SK-N-SH (cell line): ENCODE results near the gene SMIM28. TPM values are rescaled to one million over a fixed set of nuclear protein-coding genes. Genes with fewer than 3 reads are reported as not detected.

Experiments used
- CTCF ChIA-PET: fragments of 300-600, 350-600 bp; formaldehyde crosslinking; extraction: SDS; loops from one replicate; lab custom pipeline; 2021; lab: Yijun Ruan, JAX
- POLR2A ChIA-PET: fragments of 350-600 bp; sonication (Branson Sonifier 250); formaldehyde crosslinking; extraction: SDS; loops from one replicate; lab custom pipeline; 2020; ENCODE audit warnings: antibody characterized with exemption, inconsistent platforms; lab: Yijun Ruan, JAX
- DNase-seq: peaks from one replicate; pipeline ENCODE4 v3.0.0; 2012
- H2AFZ ChIP-seq: fragments of 200-600 bp; sonication (generic); 2 replicates; pipeline ENCODE4 v1.8.1; 2016; ENCODE audit warnings: antibody characterized with exemption, mild to moderate bottlenecking, low read depth
- H3F3A ChIP-seq: fragments of 200-600 bp; sonication (generic); replicated peaks from 2 replicates; pipeline ENCODE3; 2016; ENCODE audit warnings: antibody characterized with exemption, mild to moderate bottlenecking; ENCODE audit not compliant: insufficient read depth
- H3K27ac ChIP-seq, 2 experiments: fragments of 200-500 bp in 1 of 2; fragments of 200-600 bp in 1 of 2; sonication (Bioruptor generic) in 1 of 2; sonication (generic), shearing (Covaris generic) in 1 of 2; 2 replicates each; pipeline versions ENCODE4 v1.5.1 to v1.6.1; 2014 to 2016; ENCODE audit warnings: low read depth in 2 of 2, inconsistent platforms in 1 of 2, low read length in 1 of 2, mild to moderate bottlenecking in 1 of 2, mixed read lengths in 1 of 2
- H3K27me3 ChIP-seq: fragments of 200-600 bp; sonication (generic), shearing (Covaris generic); 2 replicates; pipeline ENCODE4 v1.6.1; 2016; ENCODE audit warnings: mixed run types; ENCODE audit not compliant: insufficient read depth
- H3K36me3 ChIP-seq, 2 experiments: fragments of 200-500 bp in 1 of 2; fragments of 200-600 bp in 1 of 2; sonication (Bioruptor generic) in 1 of 2; sonication (generic) in 1 of 2; replicated peaks in 1 of 2; 2 replicates each; pipeline versions ENCODE3 to v1.5.1; 2014 to 2016; ENCODE audit warnings: low read length in 1 of 2, mild to moderate bottlenecking in 1 of 2; ENCODE audit not compliant: insufficient read depth in 2 of 2, control insufficient read depth in 1 of 2
- H3K4me1 ChIP-seq, 2 experiments: fragments of 200-500 bp in 1 of 2; fragments of 200-600 bp in 1 of 2; sonication (Bioruptor generic) in 1 of 2; sonication (generic), shearing (Covaris generic) in 1 of 2; 2 replicates each; pipeline versions ENCODE4 v1.5.1 to v1.6.1; 2014 to 2016; ENCODE audit warnings: low read depth in 1 of 2, low read length in 1 of 2, mixed run types in 1 of 2; ENCODE audit not compliant: insufficient read depth in 2 of 2, control insufficient read depth in 1 of 2
- H3K4me2 ChIP-seq: fragments of 200-600 bp; sonication (generic), shearing (Covaris generic); 2 replicates; pipeline ENCODE4 v1.6.1; 2017; ENCODE audit warnings: mixed run types
- H3K4me3 ChIP-seq, 2 experiments: fragments of 200-500 bp in 1 of 2; fragments of 200-600 bp in 1 of 2; sonication (Bioruptor generic) in 1 of 2; sonication (generic), shearing (Covaris generic) in 1 of 2; 2 replicates each; pipeline versions ENCODE4 v1.5.1 to v1.8.1; 2014 to 2016; ENCODE audit warnings: low read depth in 2 of 2, inconsistent platforms in 1 of 2, low read length in 1 of 2, mild to moderate bottlenecking in 1 of 2, mixed read lengths in 1 of 2, moderate library complexity in 1 of 2
- H3K79me2 ChIP-seq: fragments of 200-600 bp; sonication (generic); 2 replicates; pipeline ENCODE4 v1.8.1; 2017; ENCODE audit warnings: mild to moderate bottlenecking; ENCODE audit not compliant: insufficient read depth
- H3K9ac ChIP-seq: fragments of 200-600 bp; sonication (generic); 2 replicates; pipeline ENCODE4 v1.6.1; 2017; ENCODE audit warnings: mixed run types
- H3K9me2 ChIP-seq: fragments of 200-600 bp; sonication (generic); 2 replicates; pipeline ENCODE4 v1.6.1; 2017; ENCODE audit warnings: mixed run types
- H3K9me3 ChIP-seq: fragments of 200-600 bp; sonication (generic); 2 replicates; pipeline ENCODE4 v1.6.1; 2017; ENCODE audit warnings: mixed run types, mild to moderate bottlenecking, moderate library complexity
- H4K20me1 ChIP-seq: fragments of 200-600 bp; sonication (generic); 2 replicates; pipeline ENCODE4 v1.6.1; 2017; ENCODE audit warnings: mild to moderate bottlenecking, mixed run types; ENCODE audit not compliant: insufficient read depth
- GABPA ChIP-seq: IDR thresholded peaks from 2 replicates; pipeline ENCODE4 v1.4.0; 2012; ENCODE audit warnings: low read depth, mild to moderate bottlenecking
- GATA2 ChIP-seq: sonication (generic); formaldehyde crosslinking; IDR thresholded peaks from 2 replicates; pipeline ENCODE4 v1.5.0; 2020; ENCODE audit warnings: mild to moderate bottlenecking, missing genetic modification reagents
- NRF1 ChIP-seq: IDR thresholded peaks from 2 replicates; pipeline ENCODE4 v1.6.1; 2012; ENCODE audit warnings: low read depth, mild to moderate bottlenecking, low read length
- POLR2AphosphoS5 ChIP-seq: IDR thresholded peaks from 2 replicates; pipeline ENCODE4 v1.6.1; 2012; ENCODE audit warnings: low read depth, low read length
- RAD21 ChIP-seq: IDR thresholded peaks from 2 replicates; pipeline ENCODE4 v1.6.1; 2012; ENCODE audit warnings: mild to moderate bottlenecking, low read length
- RCOR1 ChIP-seq: fragments of 150-350 bp; IDR thresholded peaks from 2 replicates; pipeline ENCODE4 v1.6.1; 2017; ENCODE audit warnings: antibody characterized with exemption, low read length
- WGBS: methylation state at CpG from one replicate; pipeline ENCODE4 v1.1.6; 2017; ENCODE audit warnings: low lambda C conversion rate; 5-methylcytosine and 5-hydroxymethylcytosine counted together
- polyA plus RNA-seq, 3 experiments: library from polyadenylated mRNA; depleted of rRNA; stranded (reverse); fragments of >200 nt; gene quantifications; 2 replicates each; pipeline ENCODE4 v1.2.3, GENCODE V29; 2012
- TF ChIP-seq, protein P1 (sequence below): fragments of 150-350 bp; IDR thresholded peaks from 2 replicates; pipeline ENCODE4 v1.6.1; 2016; ENCODE audit warnings: mild to moderate bottlenecking, low read depth, low read length
- TF ChIP-seq, protein P2 (sequence below): fragments of 200-600 bp; sonication (generic); IDR thresholded peaks from 2 replicates; pipeline ENCODE4 v1.6.1; 2017; ENCODE audit warnings: antibody characterized with exemption, mild to moderate bottlenecking, moderate library complexity
- TF ChIP-seq, protein P3 (sequence below): IDR thresholded peaks from 2 replicates; pipeline ENCODE4 v1.4.0; 2012; ENCODE audit warnings: low read depth
- TF ChIP-seq, protein P4 (sequence below): IDR thresholded peaks from 2 replicates; pipeline ENCODE4 v1.6.1; 2012; ENCODE audit warnings: mild to moderate bottlenecking, low read depth, low read length, moderate library complexity

The SMIM28 gene
- polyA plus RNA-seq, 1 of the 3 experiments (the other 2 are of a cell fraction), result not detected

DNA sequence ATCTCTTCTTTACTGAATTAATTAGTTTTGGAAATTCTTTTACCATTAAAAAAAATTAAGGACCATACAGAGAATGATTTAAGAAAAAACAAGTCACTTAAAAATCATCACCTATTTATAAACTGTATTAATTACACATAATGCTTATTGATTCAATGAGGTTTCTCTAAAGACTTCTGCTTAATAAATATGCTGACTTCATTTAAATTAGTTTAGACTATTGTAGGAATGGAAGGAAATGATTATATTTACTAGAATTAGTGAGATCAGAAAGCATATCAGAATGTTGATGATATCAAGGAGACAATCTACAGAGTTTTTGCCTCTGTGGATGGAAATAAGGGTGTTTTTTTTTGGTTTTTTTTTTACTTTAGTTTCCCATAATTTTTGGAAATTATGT, 34.6 kb upstream of the SMIM28 start:
- Histone ChIP-seq H3K79me2 (no peaks in the 10 kb centered on the region), H3K4me2 (no peak overlapping the region), H3K27ac (no peak overlapping the region), H3K36me3 (no peaks in the 10 kb centered on the region), H3K4me3 (no peak overlapping the region), H3F3A (no peaks in the 10 kb centered on the region), H3K9ac (no peak overlapping the region), H2AFZ (no peak overlapping the region), H4K20me1 (no peaks in the 10 kb centered on the region), H3K27me3 (no peaks in the 10 kb centered on the region), H3K9me2 (no peaks in the 10 kb centered on the region), H3K9me3 (no peaks in the 10 kb centered on the region), H3K4me1 (no peaks in the 10 kb centered on the region)
- TF ChIP-seq, protein P1, sequence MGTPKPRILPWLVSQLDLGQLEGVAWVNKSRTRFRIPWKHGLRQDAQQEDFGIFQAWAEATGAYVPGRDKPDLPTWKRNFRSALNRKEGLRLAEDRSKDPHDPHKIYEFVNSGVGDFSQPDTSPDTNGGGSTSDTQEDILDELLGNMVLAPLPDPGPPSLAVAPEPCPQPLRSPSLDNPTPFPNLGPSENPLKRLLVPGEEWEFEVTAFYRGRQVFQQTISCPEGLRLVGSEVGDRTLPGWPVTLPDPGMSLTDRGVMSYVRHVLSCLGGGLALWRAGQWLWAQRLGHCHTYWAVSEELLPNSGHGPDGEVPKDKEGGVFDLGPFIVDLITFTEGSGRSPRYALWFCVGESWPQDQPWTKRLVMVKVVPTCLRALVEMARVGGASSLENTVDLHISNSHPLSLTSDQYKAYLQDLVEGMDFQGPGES, result no peak
- TF ChIP-seq GABPA (no peak), RAD21 (no peak)
- DNase-seq, result no peak
- ChIA-PET POLR2A (no interaction called here), CTCF (no interaction called here)

DNA sequence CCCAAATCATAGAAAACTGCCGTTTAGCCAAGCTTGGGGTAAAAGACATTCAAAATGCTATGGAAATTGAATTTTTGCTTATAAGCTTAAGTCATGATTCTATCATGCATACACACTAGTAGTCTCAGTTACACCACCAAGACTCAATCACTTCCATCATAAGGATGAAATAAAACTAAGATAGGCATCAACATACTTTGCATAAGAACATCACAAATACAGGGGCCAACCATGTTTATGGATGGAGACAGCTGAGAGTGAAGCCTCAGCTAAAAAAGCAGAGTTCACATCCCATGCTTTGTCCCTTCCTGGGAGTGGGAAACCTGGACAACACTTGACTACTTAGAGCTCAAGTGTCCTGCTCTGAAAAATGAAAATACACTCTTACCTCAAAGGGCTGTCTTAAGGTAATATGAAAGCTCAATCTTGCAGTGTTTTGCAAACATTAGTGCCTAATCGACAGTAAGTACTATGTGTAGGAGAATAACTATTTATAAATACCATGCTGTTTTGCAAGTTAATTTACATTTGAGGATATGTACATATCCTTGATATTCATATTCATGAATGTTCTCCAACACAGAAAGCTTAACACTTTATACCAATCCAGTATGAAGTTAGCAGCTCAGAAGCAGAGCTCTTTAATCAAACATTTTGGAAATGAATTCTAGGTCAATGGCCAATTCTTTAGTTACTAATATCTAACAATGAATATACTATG, 32.0 kb upstream of the SMIM28 start:
- Histone ChIP-seq H3K27me3 (0 out of 2 replicates have a peak, but pooled peaks cover 3% of the 10 kb centered on the region), H3K4me1 (no peaks in the 10 kb centered on the region), H3K9ac (no peak overlapping the region), H3K4me2 (no peak overlapping the region), H3K27ac (no peak overlapping the region), H2AFZ (no peak overlapping the region), H3K9me3 (no peaks in the 10 kb centered on the region), H3K36me3 (no peaks in the 10 kb centered on the region), H3K9me2 (no peaks in the 10 kb centered on the region), H3F3A (no peaks in the 10 kb centered on the region)
- CTCF ChIA-PET, result interaction anchor here (1.1 kb wide), 1 partner anchor 24 kb away, joined by 3 read pairs; no protein-coding TSS in a partner anchor
- no peak for TF ChIP-seq NRF1
- no peak for TF ChIP-seq RCOR1
- TF ChIP-seq, protein P2, sequence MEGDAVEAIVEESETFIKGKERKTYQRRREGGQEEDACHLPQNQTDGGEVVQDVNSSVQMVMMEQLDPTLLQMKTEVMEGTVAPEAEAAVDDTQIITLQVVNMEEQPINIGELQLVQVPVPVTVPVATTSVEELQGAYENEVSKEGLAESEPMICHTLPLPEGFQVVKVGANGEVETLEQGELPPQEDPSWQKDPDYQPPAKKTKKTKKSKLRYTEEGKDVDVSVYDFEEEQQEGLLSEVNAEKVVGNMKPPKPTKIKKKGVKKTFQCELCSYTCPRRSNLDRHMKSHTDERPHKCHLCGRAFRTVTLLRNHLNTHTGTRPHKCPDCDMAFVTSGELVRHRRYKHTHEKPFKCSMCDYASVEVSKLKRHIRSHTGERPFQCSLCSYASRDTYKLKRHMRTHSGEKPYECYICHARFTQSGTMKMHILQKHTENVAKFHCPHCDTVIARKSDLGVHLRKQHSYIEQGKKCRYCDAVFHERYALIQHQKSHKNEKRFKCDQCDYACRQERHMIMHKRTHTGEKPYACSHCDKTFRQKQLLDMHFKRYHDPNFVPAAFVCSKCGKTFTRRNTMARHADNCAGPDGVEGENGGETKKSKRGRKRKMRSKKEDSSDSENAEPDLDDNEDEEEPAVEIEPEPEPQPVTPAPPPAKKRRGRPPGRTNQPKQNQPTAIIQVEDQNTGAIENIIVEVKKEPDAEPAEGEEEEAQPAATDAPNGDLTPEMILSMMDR, result no peak
- TF ChIP-seq POLR2AphosphoS5, result no peak
- TF ChIP-seq, protein P3, sequence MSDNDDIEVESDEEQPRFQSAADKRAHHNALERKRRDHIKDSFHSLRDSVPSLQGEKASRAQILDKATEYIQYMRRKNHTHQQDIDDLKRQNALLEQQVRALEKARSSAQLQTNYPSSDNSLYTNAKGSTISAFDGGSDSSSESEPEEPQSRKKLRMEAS, result no peak
- TF ChIP-seq GATA2, result no peak
- TF ChIP-seq, protein P4, sequence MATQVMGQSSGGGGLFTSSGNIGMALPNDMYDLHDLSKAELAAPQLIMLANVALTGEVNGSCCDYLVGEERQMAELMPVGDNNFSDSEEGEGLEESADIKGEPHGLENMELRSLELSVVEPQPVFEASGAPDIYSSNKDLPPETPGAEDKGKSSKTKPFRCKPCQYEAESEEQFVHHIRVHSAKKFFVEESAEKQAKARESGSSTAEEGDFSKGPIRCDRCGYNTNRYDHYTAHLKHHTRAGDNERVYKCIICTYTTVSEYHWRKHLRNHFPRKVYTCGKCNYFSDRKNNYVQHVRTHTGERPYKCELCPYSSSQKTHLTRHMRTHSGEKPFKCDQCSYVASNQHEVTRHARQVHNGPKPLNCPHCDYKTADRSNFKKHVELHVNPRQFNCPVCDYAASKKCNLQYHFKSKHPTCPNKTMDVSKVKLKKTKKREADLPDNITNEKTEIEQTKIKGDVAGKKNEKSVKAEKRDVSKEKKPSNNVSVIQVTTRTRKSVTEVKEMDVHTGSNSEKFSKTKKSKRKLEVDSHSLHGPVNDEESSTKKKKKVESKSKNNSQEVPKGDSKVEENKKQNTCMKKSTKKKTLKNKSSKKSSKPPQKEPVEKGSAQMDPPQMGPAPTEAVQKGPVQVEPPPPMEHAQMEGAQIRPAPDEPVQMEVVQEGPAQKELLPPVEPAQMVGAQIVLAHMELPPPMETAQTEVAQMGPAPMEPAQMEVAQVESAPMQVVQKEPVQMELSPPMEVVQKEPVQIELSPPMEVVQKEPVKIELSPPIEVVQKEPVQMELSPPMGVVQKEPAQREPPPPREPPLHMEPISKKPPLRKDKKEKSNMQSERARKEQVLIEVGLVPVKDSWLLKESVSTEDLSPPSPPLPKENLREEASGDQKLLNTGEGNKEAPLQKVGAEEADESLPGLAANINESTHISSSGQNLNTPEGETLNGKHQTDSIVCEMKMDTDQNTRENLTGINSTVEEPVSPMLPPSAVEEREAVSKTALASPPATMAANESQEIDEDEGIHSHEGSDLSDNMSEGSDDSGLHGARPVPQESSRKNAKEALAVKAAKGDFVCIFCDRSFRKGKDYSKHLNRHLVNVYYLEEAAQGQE, result no peak
- TF ChIP-seq RAD21, result no peak
- TF ChIP-seq, all 33 proteins: peak for 0
- 28% methylated on average over 2 of the region's 2 CpGs for WGBS
- Histone ChIP-seq H4K20me1 (no peaks in the 10 kb centered on the region), H3K79me2 (no peaks in the 10 kb centered on the region), H3K4me3 (no peak overlapping the region)
- no peak for DNase-seq
- POLR2A ChIA-PET, result interaction anchor here (0.5 kb wide), 1 partner anchor 50 kb away, joined by 3 read pairs; no protein-coding TSS in a partner anchor
